OCI-LY7 (cell line): ENCODE measurements around the gene CEP120. TPM values are rescaled to one million over a fixed set of nuclear protein-coding genes. Genes with fewer than 3 reads are reported as not detected.

Source experiments
- BruUV-seq: library from RNA; stranded (reverse); fragments of 400-500 nt; replicated peaks from 2 replicates; lab custom pipeline; 2021; lab: Mats Ljungman, UMichigan
- CTCF ChIA-PET: fragments of 300-600 bp; sonication (Branson Sonifier 250); formaldehyde crosslinking; loops from one replicate; lab custom pipeline; 2022; ENCODE audit warnings: antibody characterized with exemption; ENCODE audit not compliant: unreplicated experiment; lab: Charles Lee
- POLR2A ChIA-PET: fragments of 300-600 bp; sonication (Branson Sonifier 250); formaldehyde crosslinking; loops from one replicate; lab custom pipeline; 2022; ENCODE audit warnings: antibody characterized with exemption; lab: Charles Lee
- DNase-seq: peaks from one replicate; pipeline ENCODE4 v3.0.0-alpha.2; 2015; ENCODE audit warnings: low spot score
- H2AFZ ChIP-seq: fragments of 200-600 bp; sonication (generic), shearing (Covaris generic); 2 replicates; pipeline ENCODE4 v1.6.1; 2014; ENCODE audit warnings: mild to moderate bottlenecking, antibody characterized with exemption, low read length, moderate library complexity
- H3K27ac ChIP-seq: fragments of 200-600 bp; sonication (generic); 2 replicates; pipeline ENCODE4 v1.5.1; 2014; ENCODE audit warnings: mixed run types, low read depth, mild to moderate bottlenecking, moderate library complexity, low read length, inconsistent platforms; ENCODE audit not compliant: poor library complexity, severe bottlenecking
- H3K36me3 ChIP-seq: fragments of 200-600 bp; sonication (generic); 2 replicates; pipeline ENCODE4 v1.6.1; 2014; ENCODE audit warnings: mild to moderate bottlenecking, antibody characterized with exemption, low read length, moderate library complexity, mixed read lengths; ENCODE audit not compliant: insufficient read depth
- H3K4me1 ChIP-seq: fragments of 200-600 bp; sonication (generic); 2 replicates; pipeline ENCODE4 v1.5.1; 2014; ENCODE audit warnings: mild to moderate bottlenecking, low read length; ENCODE audit not compliant: insufficient read depth, poor library complexity, severe bottlenecking
- H3K4me2 ChIP-seq: fragments of 200-600 bp; sonication (generic); 2 replicates; pipeline ENCODE4 v1.6.1; 2014; ENCODE audit warnings: mild to moderate bottlenecking, low read length
- H3K4me3 ChIP-seq: fragments of 200-600 bp; sonication (generic); 2 replicates; pipeline ENCODE4 v1.5.1; 2014; ENCODE audit warnings: mild to moderate bottlenecking, low read depth, low read length; ENCODE audit not compliant: poor library complexity, severe bottlenecking
- H3K79me2 ChIP-seq: fragments of 200-600 bp; sonication (generic); 2 replicates; pipeline ENCODE4 v1.6.1; 2016; ENCODE audit warnings: low read depth, mild to moderate bottlenecking, low read length, moderate library complexity, mixed read lengths; ENCODE audit not compliant: insufficient read depth
- H3K9me2 ChIP-seq: fragments of 200-600 bp; sonication (generic); 2 replicates; pipeline ENCODE4 v1.6.1; 2016; ENCODE audit warnings: mild to moderate bottlenecking, low read length, mixed read lengths; ENCODE audit not compliant: insufficient read depth
- H3K9me3 ChIP-seq: fragments of 200-600 bp; sonication (generic); 2 replicates; pipeline ENCODE4 v1.6.1; 2014; ENCODE audit warnings: mild to moderate bottlenecking, mixed run types, low read length, mixed read lengths
- H4K20me1 ChIP-seq: fragments of 200-600 bp; sonication (generic); 2 replicates; pipeline ENCODE4 v1.6.1; 2014; ENCODE audit warnings: mild to moderate bottlenecking, antibody characterized with exemption, low read length, moderate library complexity, mixed read lengths; ENCODE audit not compliant: insufficient read depth
- EZH2phosphoT487 ChIP-seq: fragments of 200-600 bp; sonication (generic); IDR thresholded peaks from 2 replicates; pipeline ENCODE4 v1.6.1; 2018; ENCODE audit warnings: low read depth, borderline replicate concordance, mild to moderate bottlenecking, mixed run types, antibody characterized with exemption, low read length, moderate library complexity, mixed read lengths
- intact Hi-C: fragments of 100-400 bp; cut with micrococcal nuclease; formaldehyde crosslinking; loops from one replicate; pipeline ENCODE4 v1.10.0; 2022; ENCODE audit not compliant: unreplicated experiment
- total RNA-seq, 2 experiments: library from RNA; depleted of rRNA in 1 of 2; stranded (reverse); fragments of >200 nt in 1 of 2; shearing (Covaris generic) in 1 of 2; gene quantifications; 2 replicates each; pipeline ENCODE4 v1.2.3, GENCODE V29; 2014 to 2022
- TF ChIP-seq, protein P1 (sequence below): fragments of 200-600 bp; sonication (generic); conservative IDR thresholded peaks from 2 replicates; pipeline ENCODE4 v1.5.1; 2014; ENCODE audit warnings: mild to moderate bottlenecking, antibody characterized with exemption, low read length, moderate library complexity, mixed read lengths

CEP120 gene
- total RNA-seq, 2 experiments from 2014 or later, result 18.0 to 23.8 TPM

DNA sequence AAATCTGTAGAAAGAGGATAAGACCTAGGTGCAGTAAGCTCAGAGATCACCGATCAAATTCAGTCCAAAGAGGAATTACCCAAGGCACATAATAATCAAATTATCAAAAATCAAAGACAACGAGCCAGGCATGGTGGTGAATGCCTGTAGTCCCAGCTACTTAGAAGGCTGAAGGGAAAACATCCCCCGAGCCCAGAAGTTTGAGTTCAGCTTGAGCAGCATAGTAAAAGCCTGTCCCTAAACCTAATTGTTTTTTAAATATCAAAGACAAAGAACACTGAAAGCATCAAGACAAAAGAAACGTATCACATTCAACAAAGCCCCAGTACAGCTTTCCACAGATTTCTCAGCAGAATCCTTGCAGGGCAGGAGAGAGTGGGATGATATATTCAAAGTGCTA, 122.9 kb downstream of the CEP120 start:
- no peak for DNase-seq
- no peaks in the 10 kb centered on the region for H3K9me2 ChIP-seq
- no peaks in the 10 kb centered on the region for H3K9me3 ChIP-seq
- no peak overlapping the region for H2AFZ ChIP-seq
- ChIA-PET CTCF (no interaction called here), POLR2A (interaction anchor here (1.1 kb wide), 1 partner anchor 11 kb away, joined by 4 read pairs; no protein-coding TSS in a partner anchor)
- H3K36me3 ChIP-seq, result no peaks in the 10 kb centered on the region
- H3K27ac ChIP-seq, result no peak overlapping the region
- H3K4me2 ChIP-seq, result no peak overlapping the region
- no peak overlapping the region for H3K4me3 ChIP-seq
- no peaks in the 10 kb centered on the region for H4K20me1 ChIP-seq
- TF ChIP-seq, protein P1, sequence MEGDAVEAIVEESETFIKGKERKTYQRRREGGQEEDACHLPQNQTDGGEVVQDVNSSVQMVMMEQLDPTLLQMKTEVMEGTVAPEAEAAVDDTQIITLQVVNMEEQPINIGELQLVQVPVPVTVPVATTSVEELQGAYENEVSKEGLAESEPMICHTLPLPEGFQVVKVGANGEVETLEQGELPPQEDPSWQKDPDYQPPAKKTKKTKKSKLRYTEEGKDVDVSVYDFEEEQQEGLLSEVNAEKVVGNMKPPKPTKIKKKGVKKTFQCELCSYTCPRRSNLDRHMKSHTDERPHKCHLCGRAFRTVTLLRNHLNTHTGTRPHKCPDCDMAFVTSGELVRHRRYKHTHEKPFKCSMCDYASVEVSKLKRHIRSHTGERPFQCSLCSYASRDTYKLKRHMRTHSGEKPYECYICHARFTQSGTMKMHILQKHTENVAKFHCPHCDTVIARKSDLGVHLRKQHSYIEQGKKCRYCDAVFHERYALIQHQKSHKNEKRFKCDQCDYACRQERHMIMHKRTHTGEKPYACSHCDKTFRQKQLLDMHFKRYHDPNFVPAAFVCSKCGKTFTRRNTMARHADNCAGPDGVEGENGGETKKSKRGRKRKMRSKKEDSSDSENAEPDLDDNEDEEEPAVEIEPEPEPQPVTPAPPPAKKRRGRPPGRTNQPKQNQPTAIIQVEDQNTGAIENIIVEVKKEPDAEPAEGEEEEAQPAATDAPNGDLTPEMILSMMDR, result no peak
- no peak for TF ChIP-seq EZH2phosphoT487
- H3K79me2 ChIP-seq, result no peaks in the 10 kb centered on the region
- H3K4me1 ChIP-seq, result no peaks in the 10 kb centered on the region
- BruUV-seq, result no TSS peak
- intact Hi-C loops, result no loop called here

DNA sequence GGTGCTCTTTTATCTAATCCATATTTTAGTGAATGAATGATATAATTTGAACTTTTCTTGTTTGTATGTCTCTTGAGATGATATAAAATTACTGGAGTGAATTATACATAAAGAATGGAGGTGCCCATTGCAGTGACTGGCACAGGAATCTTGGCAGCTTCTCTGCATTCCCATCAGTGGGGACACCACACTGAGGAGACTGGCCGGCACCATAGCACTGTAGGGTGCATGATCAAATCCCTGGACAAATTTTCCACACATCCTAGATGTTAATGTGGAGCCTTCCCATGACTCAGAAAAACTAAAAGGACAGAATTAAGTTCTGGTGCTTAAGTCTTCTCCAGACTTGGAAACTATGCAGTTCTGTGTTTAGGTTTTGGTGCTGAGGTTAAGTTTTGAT, 124.1 kb downstream of the CEP120 start:
- no peak overlapping the region for H3K4me3 ChIP-seq
- ChIA-PET POLR2A (interaction anchor here (0.8 kb wide), 1 partner anchor 9 kb away, joined by 3 read pairs; no protein-coding TSS in a partner anchor), CTCF (no interaction called here)
- H3K4me2 ChIP-seq, result no peak overlapping the region
- TF ChIP-seq EZH2phosphoT487, result no peak
- TF ChIP-seq, protein P1, result no peak
- H3K4me1 ChIP-seq, result no peaks in the 10 kb centered on the region
- intact Hi-C loops, result no loop called here
- H3K27ac ChIP-seq, result no peak overlapping the region
- H3K79me2 ChIP-seq, result no peaks in the 10 kb centered on the region
- no peak for DNase-seq
- no peaks in the 10 kb centered on the region for H3K9me3 ChIP-seq
- H3K36me3 ChIP-seq, result no peaks in the 10 kb centered on the region
- no TSS peak for BruUV-seq
- H3K9me2 ChIP-seq, result no peaks in the 10 kb centered on the region
- H2AFZ ChIP-seq, result no peak overlapping the region
- no peaks in the 10 kb centered on the region for H4K20me1 ChIP-seq

DNA sequence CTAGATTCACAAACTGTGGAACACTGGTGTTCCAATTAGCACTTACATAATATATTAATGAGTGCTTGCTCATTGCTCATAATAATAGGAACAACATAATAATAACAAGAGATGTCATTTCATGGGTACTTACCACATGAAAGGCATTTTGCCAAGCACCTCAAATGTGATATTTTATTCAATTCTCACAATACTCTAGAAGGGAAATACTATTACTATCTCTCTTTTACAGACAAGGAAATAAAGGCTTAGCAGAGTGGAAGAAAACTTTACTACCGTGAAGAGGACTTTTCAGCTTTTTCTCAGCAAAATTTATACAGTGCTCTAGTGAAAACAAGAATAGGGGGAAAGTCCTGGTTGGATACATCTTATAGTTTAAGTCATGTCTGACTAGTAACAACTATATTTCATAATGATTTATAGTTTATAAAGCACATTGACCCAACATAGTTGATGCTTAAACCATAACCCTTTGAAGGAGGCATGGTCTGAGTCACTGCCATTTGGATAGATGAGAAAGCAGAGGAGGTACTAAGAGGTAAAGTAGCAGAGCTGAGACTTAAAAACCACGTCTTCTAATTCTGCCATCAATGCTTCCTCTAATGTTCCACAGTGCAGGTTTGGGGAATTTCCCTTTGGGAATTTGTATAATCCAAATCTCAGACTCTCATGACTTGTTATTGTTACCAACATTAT, 124.7 kb downstream of the CEP120 start:
- Histone ChIP-seq H3K27ac (no peak overlapping the region), H3K9me2 (no peaks in the 10 kb centered on the region), H3K4me2 (no peak overlapping the region), H3K4me1 (no peaks in the 10 kb centered on the region), H3K4me3 (no peak overlapping the region), H3K79me2 (no peaks in the 10 kb centered on the region), H4K20me1 (no peaks in the 10 kb centered on the region), H3K9me3 (no peaks in the 10 kb centered on the region), H3K36me3 (no peaks in the 10 kb centered on the region), H2AFZ (no peak overlapping the region)
- TF ChIP-seq, protein P1, result no peak
- TF ChIP-seq EZH2phosphoT487, result no peak
- no TSS peak for BruUV-seq
- ChIA-PET POLR2A (interaction anchor here (0.8 kb wide), 1 partner anchor 10 kb away, joined by 3 read pairs; no protein-coding TSS in a partner anchor), CTCF (no interaction called here)
- intact Hi-C loops, result no loop called here
- DNase-seq, result no peak
